Activated CD8-positive, alpha-beta memory T cell treated with anti-CD3 and anti-CD28 coated beads for 4 hours (primary cell): Measurements from ENCODE around the gene PTPN18.
"Not testable (repeated sequence)": the region's sequence is repeated elsewhere in the genome, so short reads cannot be mapped to it uniquely, and the experiment has no call there.

Source experiments
- DNase-seq, 2 donors: peaks; one replicate each; pipeline ENCODE4 v3.0.0-alpha.2; 2020; ENCODE audit warnings: low read depth in 2 of 2

The PTPN18 gene

GRCh38 chr2:130381145-130381544 is 25.3 kb downstream of the PTPN18 start:
- DNase-seq, result no peak

DNA sequence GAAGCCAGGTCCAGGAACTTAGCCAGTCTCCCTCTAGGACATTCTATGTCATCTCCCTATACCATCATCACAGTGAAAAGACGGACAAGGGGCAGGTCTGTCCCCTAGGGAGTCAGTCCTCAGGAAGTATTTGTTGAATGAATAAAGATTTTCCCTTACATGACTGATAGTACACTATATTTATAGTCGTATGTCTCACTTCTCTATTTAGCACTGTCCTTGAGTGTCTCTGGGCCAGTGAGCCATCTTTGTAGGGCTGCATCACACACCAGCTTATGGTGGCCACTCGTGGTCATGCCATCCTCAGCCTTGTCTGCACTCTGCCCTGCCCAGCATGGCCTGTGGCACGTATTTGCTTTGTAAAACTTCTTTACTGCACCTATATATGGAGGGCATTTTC is 25.8 kb downstream of the PTPN18 start:
- no peak for DNase-seq

GRCh38 chr2:130382313-130382917 is 26.6 kb downstream of the PTPN18 start:
- DNase-seq, result no peak

DNA sequence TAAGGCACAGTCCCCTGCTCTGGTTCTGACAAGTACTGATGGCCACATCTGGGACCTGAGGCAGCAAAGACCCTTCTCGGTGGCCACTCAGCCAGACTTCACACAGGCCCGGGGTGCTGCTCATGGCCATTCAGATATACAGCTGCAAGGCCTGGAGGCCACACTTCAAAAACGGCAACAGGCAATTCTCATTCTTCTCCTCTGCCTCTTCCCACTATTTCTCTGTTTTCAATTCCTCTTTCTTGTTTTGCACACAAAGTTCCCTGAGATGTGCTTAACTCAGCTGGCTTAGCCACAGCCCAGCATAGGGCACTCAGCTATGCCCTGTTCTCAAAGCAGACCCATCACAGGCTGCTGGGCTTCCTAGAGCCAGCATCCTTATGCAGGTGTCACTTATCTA is 29.9 kb downstream of the PTPN18 start:
- no peak for DNase-seq

GRCh38 chr2:130387071-130387400 is 31.2 kb downstream of the PTPN18 start:
- no peak for DNase-seq

DNA sequence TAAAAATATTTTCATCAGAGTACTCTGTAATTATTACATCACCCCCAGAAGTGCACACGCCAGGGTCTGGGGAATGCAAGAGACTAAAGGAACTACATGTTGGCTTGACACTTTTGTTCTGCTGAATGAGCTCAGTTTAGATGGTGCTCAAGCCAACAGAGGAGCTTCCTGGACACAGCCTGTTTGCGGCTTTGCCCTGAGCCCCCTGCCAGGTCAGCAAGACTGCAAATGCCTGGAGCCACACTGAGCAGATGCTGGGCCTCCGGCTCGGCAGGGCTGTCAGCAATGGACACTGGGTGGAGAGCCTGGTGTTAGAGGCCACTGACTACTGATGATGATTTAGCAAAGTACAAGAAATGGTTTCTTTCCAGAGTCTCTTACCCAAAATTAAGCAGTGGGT is 31.9 kb downstream of the PTPN18 start:
- DNase-seq, result no peak

DNA sequence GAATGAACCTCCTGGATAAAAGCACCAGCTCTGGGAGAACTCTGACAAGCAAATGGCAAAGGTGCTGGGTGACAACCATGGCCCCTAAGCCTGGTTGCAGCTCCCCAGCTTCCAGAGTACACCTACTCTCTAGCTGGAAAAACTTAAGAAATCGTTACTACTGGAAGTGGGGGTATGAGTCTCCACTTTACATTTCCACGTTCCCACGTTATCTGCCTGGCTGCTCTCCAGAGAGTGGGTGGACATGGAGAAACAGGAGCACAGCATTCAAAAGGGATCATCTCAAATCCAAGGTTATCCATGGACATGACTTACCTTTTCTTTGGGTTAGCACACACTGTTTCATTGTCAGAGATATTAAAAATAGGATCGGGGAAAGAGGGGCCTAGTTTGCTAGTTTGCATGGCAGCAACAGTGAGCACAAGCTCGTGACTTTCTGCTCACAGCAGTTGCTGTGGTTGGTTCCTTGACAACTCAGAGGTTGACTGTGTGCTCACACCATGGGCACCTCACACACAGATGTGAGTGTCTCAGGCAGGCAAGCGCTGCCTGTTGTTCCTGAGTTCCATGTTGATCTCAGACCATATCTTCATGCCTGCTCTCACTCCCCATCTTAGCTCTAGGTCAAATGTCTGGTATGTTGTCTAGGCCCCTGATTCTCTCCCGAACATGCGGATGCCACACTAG is 32.5 kb downstream of the PTPN18 start:
- DNase-seq, result no peak

DNA sequence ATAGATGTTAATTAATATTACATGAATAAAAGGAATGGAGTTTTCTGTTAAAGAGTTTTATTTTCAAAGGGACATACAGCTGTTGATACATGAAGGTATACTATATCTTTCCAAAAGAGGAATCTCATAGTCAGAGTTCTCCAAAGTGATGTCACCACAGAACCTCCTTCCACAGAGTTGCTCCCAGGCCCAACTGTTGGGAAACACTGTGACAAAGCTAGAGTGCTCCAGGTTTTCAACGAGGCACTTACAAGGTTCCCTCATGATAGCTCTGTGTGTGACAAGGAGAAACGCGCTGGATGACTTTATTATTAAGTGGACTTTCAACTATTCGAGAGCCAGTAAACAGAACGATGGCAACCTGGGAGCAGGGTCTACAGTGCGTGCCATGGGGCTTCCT is 33.5 kb downstream of the PTPN18 start:
- no peak for DNase-seq

DNA sequence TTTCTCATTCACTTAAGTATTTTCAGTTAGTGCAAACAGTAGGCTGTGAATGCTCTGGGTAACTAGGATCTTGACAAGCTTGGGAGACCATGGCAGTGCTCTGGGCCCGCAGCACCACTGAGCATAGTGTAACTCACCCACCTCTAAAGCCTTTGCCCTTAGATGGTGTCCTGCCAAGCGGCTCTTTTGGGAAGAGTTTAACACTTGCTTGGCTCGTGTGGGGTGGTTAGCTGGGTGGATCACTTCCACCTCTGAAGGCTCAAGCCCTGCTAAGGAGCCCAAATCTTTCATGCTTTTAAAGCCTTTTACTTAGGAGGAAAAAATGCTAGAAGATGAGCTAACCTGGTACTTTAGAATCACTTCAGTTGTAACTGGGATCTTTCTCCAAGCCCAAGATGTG is 33.9 kb downstream of the PTPN18 start:
- no peak for DNase-seq

GRCh38 chr2:130390460-130391057 is 34.7 kb downstream of the PTPN18 start:
- no peak for DNase-seq

- DNase-seq, result peak in 1 of 2 donors; percentile 26
Measured at GRCh38 chr2:130391058-130391871, 35.4 kb downstream of the PTPN18 start.

- no peak for DNase-seq
Measured at GRCh38 chr2:130391872-130392670, 36.2 kb downstream of the PTPN18 start.

DNA sequence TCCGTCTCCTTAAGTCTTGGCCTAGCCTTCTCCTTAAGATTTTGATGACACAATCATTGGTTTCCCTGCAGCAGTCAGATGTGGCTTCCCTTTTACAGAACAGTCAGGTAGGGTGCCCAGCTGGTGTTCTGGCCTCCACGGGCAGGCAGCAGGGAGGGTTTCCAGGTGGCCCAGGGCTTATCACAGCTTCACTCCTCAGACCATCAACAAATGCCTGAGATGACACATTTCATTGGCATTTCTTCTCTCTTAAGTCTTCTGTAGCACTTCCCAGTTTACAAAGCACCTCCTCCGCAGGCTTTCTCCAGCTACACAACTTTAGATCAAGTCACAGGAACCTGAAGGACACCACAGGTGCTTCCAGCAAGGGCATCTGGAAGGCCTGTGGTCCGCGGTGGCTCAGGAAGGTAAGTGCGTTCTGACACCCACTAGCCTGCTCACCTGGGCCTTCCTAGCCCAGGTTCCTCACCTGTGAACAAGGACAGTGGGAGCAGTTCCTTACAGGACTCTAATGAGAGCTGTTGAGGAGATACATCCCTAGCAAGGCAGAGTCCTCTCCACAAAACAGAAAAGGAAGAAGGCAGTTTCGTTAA is 37.6 kb downstream of the PTPN18 start:
- DNase-seq, result no peak

- not testable (repeated sequence) for DNase-seq
Measured at GRCh38 chr2:130406280-130406679, 50.4 kb downstream of the PTPN18 start.

GRCh38 chr2:130416693-130417092 is 60.8 kb downstream of the PTPN18 start:
- DNase-seq, result not testable (repeated sequence)

DNA sequence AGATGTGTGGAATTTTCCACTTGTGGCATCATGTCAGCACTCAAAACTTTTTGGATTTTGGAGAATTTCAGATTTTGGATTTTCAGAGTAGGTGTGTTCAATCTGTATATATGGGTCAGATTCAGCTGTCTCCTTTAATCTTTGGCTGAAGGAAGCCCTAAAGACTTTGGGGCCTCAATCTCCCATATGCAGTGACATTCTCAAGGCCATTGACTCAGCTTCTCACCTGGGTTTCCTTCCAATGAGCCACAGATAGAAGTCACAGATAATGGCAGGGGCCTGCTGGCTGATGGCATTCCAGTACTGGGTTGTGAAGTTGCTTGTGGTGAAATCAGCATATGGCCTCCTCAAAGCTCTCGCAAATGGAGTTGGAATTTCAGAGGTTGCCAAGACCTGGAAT is 63.0 kb downstream of the PTPN18 start:
- DNase-seq, result not testable (repeated sequence)
